Ishikawa (cell line): ENCODE results near the gene CWC22.

Source experiments
- EGR1 ChIP-seq: IDR thresholded peaks from 2 replicates; pipeline ENCODE4 v1.6.1; 2012
- FOXM1 ChIP-seq: IDR thresholded peaks from 2 replicates; pipeline ENCODE4 v1.6.1; 2012; ENCODE audit warnings: low read depth, borderline replicate concordance
- TAF1 ChIP-seq: IDR thresholded peaks from 2 replicates; pipeline ENCODE4 v1.6.1; 2012; ENCODE audit warnings: low read depth, mild to moderate bottlenecking
- YY1 ChIP-seq: IDR thresholded peaks from 2 replicates; pipeline ENCODE4 v1.6.1; 2012; ENCODE audit warnings: low read depth
- ZBTB7A ChIP-seq: IDR thresholded peaks from 2 replicates; pipeline ENCODE4 v1.6.1; 2012; ENCODE audit warnings: low read depth
- TF ChIP-seq, protein P1 (sequence below): IDR thresholded peaks from 2 replicates; pipeline ENCODE4 v1.6.1; 2012

DNA sequence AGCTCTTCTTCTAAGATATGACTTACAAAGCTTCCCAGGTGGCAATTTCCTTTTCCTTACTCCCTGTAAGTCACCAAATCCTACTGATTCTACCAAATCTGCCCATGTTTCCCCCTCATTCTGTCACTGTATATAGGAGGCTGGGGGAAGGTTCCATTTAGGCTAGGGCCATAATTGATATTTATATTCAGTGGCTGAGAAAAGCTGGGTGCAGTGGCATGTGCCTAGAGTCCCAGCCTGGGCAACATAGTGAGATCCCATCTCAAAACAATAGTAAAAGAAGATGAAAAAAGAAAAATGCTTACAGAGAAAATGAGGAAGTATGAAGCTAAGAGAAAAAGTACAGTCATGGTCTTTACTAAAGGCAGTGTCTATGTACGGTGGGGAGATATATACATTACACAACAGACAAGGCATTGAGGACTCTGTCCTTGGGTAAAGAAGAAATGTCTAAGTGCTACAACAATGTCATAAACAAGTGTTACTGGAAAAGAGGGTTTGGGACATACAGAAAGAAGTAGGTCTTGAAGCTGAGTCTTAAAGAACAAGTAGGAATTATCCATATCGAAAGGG is 4.8 kb downstream of the CWC22 start:
- TF ChIP-seq, protein P1, sequence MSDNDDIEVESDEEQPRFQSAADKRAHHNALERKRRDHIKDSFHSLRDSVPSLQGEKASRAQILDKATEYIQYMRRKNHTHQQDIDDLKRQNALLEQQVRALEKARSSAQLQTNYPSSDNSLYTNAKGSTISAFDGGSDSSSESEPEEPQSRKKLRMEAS: no peak
- TF ChIP-seq ZBTB7A (no peak), FOXM1 (no peak), TAF1 (no peak), EGR1 (no peak), YY1 (no peak)
